CD4-positive, alpha-beta memory T cell (primary cell): ENCODE measurements around the gene MAPKBP1. TPM values are rescaled to one million over a fixed set of nuclear protein-coding genes. Genes with fewer than 3 reads are reported as not detected.

Source experiments
- CTCF ChIA-PET: fragments of 350-600 bp; sonication (Branson Sonifier 250); formaldehyde crosslinking; loops from one replicate; lab custom pipeline; 2021; ENCODE audit warnings: inconsistent platforms; ENCODE audit not compliant: partially characterized antibody; lab: Charles Lee
- POLR2A ChIA-PET: fragments of 350-600 bp; sonication (Branson Sonifier 250); formaldehyde crosslinking; loops from one replicate; lab custom pipeline; 2021; ENCODE audit not compliant: partially characterized antibody; lab: Charles Lee
- DNase-seq, 5 donors: peaks; one replicate each; pipeline versions ENCODE4 v3.0.0 to v3.0.0-alpha.2; 2020 to 2022; ENCODE audit warnings: mixed read lengths in 1 of 5
- H3K27ac ChIP-seq: one replicate; pipeline ENCODE4 v1.7.0; 2013; ENCODE audit warnings: low read depth, low read length
- H3K27me3 ChIP-seq: 2 replicates; pipeline ENCODE4 v1.7.0; 2013; ENCODE audit warnings: mild to moderate bottlenecking, low read length, moderate library complexity; ENCODE audit not compliant: insufficient read depth
- H3K36me3 ChIP-seq: 2 replicates; pipeline ENCODE4 v1.7.0; 2013; ENCODE audit warnings: mild to moderate bottlenecking, low read length, moderate library complexity; ENCODE audit not compliant: insufficient read depth
- H3K4me1 ChIP-seq: 2 replicates; pipeline ENCODE4 v1.7.0; 2013; ENCODE audit warnings: mild to moderate bottlenecking, low read length, moderate library complexity; ENCODE audit not compliant: insufficient read depth
- H3K4me3 ChIP-seq, 2 donors: one replicate each; pipeline ENCODE4 v1.7.0; 2013; ENCODE audit warnings: low read length in 2 of 2, mild to moderate bottlenecking in 1 of 2
- H3K9me3 ChIP-seq, 2 donors: one replicate each; pipeline ENCODE4 v1.7.0; 2013; ENCODE audit warnings: low read length in 2 of 2, control low read depth in 1 of 2; ENCODE audit not compliant: control insufficient read depth in 1 of 2
- H3K27ac Mint-ChIP-seq, 7 donors: one replicate each; pipeline ENCODE4 v1.8.0; 2020 to 2021; ENCODE audit warnings: mixed read lengths in 7 of 7, mild to moderate bottlenecking in 6 of 7, inconsistent platforms in 3 of 7, moderate library complexity in 3 of 7
- H3K27me3 Mint-ChIP-seq, 2 donors: one replicate each; pipeline ENCODE4 v1.8.0; 2020 to 2021; ENCODE audit warnings: mixed read lengths in 2 of 2
- H3K36me3 Mint-ChIP-seq, 2 donors: one replicate each; pipeline ENCODE4 v1.8.0; 2020 to 2021; ENCODE audit warnings: mixed read lengths in 2 of 2, inconsistent platforms in 1 of 2, mild to moderate bottlenecking in 1 of 2
- H3K4me1 Mint-ChIP-seq, 4 donors: one replicate each; pipeline ENCODE4 v1.8.0; 2020 to 2021; ENCODE audit warnings: mixed read lengths in 4 of 4, mild to moderate bottlenecking in 1 of 4
- H3K4me3 Mint-ChIP-seq, 8 donors: one replicate each; pipeline ENCODE4 v1.8.0; 2020 to 2021; ENCODE audit warnings: mixed read lengths in 8 of 8, mild to moderate bottlenecking in 7 of 8, moderate library complexity in 6 of 8, inconsistent platforms in 3 of 8
- H3K9me3 Mint-ChIP-seq, 8 donors: one replicate each; pipeline ENCODE4 v1.8.0; 2020 to 2021; ENCODE audit warnings: mixed read lengths in 8 of 8, mild to moderate bottlenecking in 5 of 8, inconsistent platforms in 3 of 8, moderate library complexity in 1 of 8
- intact Hi-C: fragments of 100-400 bp; cut with micrococcal nuclease; formaldehyde crosslinking; loops from one replicate; pipeline ENCODE4 v1.15.1; 2023
- polyA plus RNA-seq, 2 donors: library from polyadenylated mRNA; unstranded; fragments of 300-500 nt; fragmentation: Illumina TruSeq; gene quantifications; one replicate each; pipeline ENCODE4 v1.2.3, GENCODE V29; 2021
- total RNA-seq, 2 experiments: library from RNA; stranded (reverse); gene quantifications; one replicate each; pipeline ENCODE4 v1.2.3, GENCODE V29; 2021

The MAPKBP1 gene
- total and polyA plus RNA-seq, 4 experiments from 2014 or later = 0.87 to 42.6 (median 21.7) TPM

DNA sequence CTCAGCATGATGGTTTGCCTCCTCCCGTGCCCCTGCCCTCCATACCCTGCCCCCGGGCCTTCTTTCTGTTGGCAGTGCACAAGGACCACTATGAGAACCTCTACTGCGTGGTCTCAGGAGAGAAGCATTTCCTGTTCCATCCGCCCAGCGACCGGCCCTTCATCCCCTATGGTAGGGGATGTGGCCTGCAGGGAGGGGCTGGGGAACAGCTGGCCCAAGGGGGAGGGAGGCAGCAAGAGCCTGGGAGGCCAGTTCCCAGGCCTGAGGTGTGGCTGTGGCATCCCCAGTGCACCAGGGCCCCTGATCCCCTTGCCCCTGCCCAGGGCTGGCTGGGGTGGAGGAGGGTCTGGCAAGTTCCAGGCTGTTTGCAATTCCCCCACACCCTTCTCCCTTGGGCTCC lies 61.8 kb downstream of the MAPKBP1 start:
- intact Hi-C loops = no loop called here
- CTCF ChIA-PET = no interaction called here

DNA sequence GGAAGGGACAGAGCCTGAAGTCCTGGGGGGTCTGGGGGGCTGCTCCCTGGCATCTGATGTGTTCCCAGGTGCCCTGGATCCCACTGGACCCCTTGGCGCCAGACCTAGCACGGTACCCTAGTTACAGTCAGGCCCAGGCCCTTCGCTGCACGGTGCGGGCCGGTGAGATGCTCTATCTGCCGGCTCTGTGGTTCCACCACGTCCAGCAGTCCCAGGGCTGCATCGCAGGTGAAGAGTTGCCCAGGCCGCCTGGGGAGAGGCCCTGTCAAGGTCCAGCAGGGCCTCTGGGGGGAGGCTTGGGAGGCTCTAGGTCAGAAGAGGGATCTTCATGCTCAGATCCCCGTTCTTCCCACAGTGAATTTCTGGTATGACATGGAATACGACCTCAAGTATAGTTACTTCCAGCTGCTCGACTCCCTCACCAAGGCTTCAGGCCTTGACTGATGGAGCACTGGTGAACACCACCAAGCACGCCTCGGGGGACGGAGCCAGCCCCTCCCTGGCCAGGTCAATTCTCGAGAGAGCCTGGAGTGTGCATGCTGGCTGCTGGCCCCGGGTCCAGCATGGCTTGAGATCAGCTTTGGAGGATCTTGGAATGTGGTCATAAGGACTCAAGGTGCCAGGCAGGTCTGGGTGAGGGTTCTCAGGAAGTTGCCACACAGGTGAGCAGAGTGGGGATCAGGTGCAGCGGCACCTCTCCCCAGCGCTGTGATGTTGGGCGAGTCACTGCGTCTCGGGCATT lies 62.6 kb downstream of the MAPKBP1 start:
- Histone ChIP-seq H3K4me3 (no peak overlapping the region), H3K9me3 (no peaks in the 10 kb centered on the region), H3K27me3 (no peaks in the 10 kb centered on the region), H3K27ac (no peak overlapping the region), H3K4me1 (peaks cover 13% of the 10 kb centered on the region), H3K36me3 (peaks cover 5% of the 10 kb centered on the region)
- ChIA-PET CTCF (interaction anchor here (1.2 kb wide), 1 partner anchor 68 kb away, joined by 5 read pairs; no protein-coding TSS in a partner anchor), POLR2A (no interaction called here)
- H3K27ac Mint-ChIP-seq = peak overlapping the region in 1 of 7 donors; percentile 29
- peaks cover 5 to 36% of the 10 kb centered on the region in 2 donors for H3K36me3 Mint-ChIP-seq
- H3K27me3 Mint-ChIP-seq = no peaks in the 10 kb centered on the region
- H3K9me3 Mint-ChIP-seq = no peaks in the 10 kb centered on the region
- peaks cover 16 to 35% (median 24%) of the 10 kb centered on the region in 4 donors for H3K4me1 Mint-ChIP-seq
- no peak for DNase-seq
- no peak overlapping the region for H3K4me3 Mint-ChIP-seq
- intact Hi-C loops = no loop called here

More for the DNA sequence above, 61.8 kb downstream of the MAPKBP1 start:
- POLR2A ChIA-PET = no interaction called here
- no peaks in the 10 kb centered on the region for H3K27me3 ChIP-seq
- H3K27ac ChIP-seq = no peak overlapping the region
- H3K4me3 Mint-ChIP-seq = no peak overlapping the region
- H3K4me1 ChIP-seq = peaks cover 21% of the 10 kb centered on the region
- H3K36me3 ChIP-seq = no peaks in the 10 kb centered on the region
- H3K27ac Mint-ChIP-seq = no peak overlapping the region
- peaks cover 22 to 43% (median 31%) of the 10 kb centered on the region in 4 donors for H3K4me1 Mint-ChIP-seq
- peak in 1 of 5 donors; percentile 7 for DNase-seq
- no peaks in the 10 kb centered on the region for H3K9me3 ChIP-seq
- peaks cover 5 to 35% of the 10 kb centered on the region in 2 donors for H3K36me3 Mint-ChIP-seq
- H3K9me3 Mint-ChIP-seq = no peaks in the 10 kb centered on the region
- no peak overlapping the region for H3K4me3 ChIP-seq
- H3K27me3 Mint-ChIP-seq = no peaks in the 10 kb centered on the region

DNA sequence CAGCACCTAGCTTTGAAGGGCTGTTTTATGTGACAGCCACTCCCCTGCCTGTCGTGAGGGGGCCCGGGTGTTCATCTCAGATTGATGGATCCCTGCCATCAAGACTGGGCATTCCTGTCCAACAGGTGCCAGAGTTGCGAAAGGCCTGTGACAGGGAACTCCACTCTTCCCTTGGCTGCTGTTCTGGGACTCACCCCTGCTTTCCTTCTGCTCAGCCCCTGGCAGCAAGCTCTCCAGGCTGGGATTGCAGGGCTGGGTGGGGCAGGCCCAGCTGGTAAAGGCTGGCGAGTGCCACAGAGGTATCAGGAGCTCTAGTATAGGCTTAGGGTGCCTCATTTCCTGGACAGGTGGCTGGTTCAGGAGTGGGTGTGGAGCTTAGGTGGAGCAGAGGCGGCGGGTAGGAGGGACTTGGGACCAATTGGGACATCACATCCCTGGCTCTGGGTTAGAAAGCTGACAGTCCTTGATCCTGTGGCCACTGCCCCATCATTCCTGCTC lies 64.2 kb downstream of the MAPKBP1 start, which contains the start of gene PLA2G4B:
Gene PLA2G4B (plus strand): TSS at position 448 of the 498 bp plus-strand sequence. CDS start 67 bp downstream, outside the sequence.
- Histone ChIP-seq H3K36me3 (peaks cover 7% of the 10 kb centered on the region), H3K9me3 (no peaks in the 10 kb centered on the region), H3K4me3 (no peak within 1 kb of the TSS), H3K27me3 (no peaks in the 10 kb centered on the region), H3K4me1 (no peaks in the 10 kb centered on the region), H3K27ac (no peak within 1 kb of the TSS)
- intact Hi-C loops = no loop called here
- Mint-ChIP-seq H3K36me3 (peaks cover 5 to 27% of the 10 kb centered on the region in 2 donors), H3K9me3 (no peaks in the 10 kb centered on the region), H3K4me3 (no peak within 1 kb of the TSS), H3K4me1 (peaks cover 3 to 20% (median 12%) of the 10 kb centered on the region in 4 donors), H3K27me3 (no peaks in the 10 kb centered on the region), H3K27ac (peak within 1 kb of the TSS in 3 of 7 donors; percentile 36 to 62 (median 47))
- no peak for DNase-seq
- CTCF ChIA-PET = interaction anchor here (1.2 kb wide), 1 partner anchor 66 kb away, joined by 5 read pairs; no protein-coding TSS in a partner anchor
- POLR2A ChIA-PET = interaction anchor here (1.0 kb wide), 1 partner anchor 64 kb away, joined by 3 read pairs; the partner anchor contains the start of gene MAPKBP1

DNA sequence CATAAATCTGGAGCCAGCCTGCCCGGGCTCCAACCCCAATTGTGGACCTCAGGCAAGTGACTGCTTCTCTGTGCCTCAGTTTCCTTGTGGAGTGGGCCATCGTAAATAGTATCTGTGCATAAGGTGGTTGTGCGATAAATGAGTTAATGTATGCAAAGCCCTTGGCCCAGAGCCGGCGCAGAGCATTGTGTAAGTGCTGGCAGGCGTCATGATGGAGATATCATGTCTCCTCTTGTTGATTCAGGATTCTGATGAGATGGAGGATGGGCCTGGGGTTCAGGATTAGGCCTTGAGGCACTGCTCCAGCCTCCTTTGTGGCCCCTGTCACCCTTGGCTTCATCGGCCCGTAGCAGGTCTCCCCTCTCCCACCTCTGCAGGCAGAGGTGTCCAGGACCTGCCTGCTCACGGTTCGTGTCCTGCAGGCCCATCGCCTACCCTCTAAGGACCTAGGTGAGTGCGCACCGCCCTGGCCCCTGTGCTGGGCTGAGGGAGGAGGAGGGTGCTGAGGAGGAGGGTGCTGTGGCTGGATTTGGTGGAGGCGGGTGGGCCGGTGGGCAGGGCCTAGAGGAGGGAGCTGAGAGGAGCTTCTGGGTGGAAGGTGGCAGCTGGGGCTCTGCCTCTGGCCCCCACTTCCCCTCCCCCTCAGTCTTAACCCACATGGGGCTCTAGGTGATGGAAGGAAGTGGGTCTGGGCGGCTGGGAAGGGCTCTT lies 65.7 kb downstream of the MAPKBP1 start:
- Mint-ChIP-seq H3K36me3 (peaks cover 0 to 26% of the 10 kb centered on the region in 2 donors), H3K27ac (peak overlapping the region in 1 of 7 donors; percentile 47)
- POLR2A ChIA-PET = no interaction called here

DNA sequence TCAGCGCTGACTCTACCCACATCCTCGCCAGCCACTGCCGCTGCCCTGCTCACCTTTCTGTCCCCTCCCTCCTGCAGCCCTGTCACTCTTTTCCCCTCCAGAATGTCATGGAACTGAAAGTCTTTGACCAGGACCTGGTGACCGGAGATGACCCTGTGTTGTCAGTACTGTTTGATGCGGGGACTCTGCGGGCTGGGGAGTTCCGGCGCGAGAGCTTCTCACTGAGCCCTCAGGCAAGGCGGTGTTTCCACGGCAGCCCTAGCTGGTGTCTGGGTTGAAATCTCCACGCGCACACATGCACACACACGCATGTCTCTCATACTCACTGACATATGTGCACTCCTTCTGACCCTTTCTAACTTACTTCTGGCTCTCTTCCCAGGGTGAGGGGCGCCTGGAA lies 66.4 kb downstream of the MAPKBP1 start:
- Histone ChIP-seq H3K27me3 (no peaks in the 10 kb centered on the region), H3K27ac (no peak overlapping the region), H3K4me1 (no peaks in the 10 kb centered on the region), H3K4me3 (no peak overlapping the region), H3K36me3 (peaks cover 16% of the 10 kb centered on the region), H3K9me3 (no peaks in the 10 kb centered on the region)
- Mint-ChIP-seq H3K27me3 (no peaks in the 10 kb centered on the region), H3K9me3 (no peaks in the 10 kb centered on the region), H3K4me3 (no peak overlapping the region), H3K36me3 (peaks cover 0 to 27% of the 10 kb centered on the region in 2 donors), H3K27ac (no peak overlapping the region), H3K4me1 (peaks cover 0 to 5% (median 2%) of the 10 kb centered on the region in 4 donors)
- POLR2A ChIA-PET = no interaction called here
- DNase-seq = no peak
- intact Hi-C loops = no loop called here
- CTCF ChIA-PET = no interaction called here

More for the DNA sequence above, 65.7 kb downstream of the MAPKBP1 start:
- CTCF ChIA-PET = no interaction called here
- H3K4me1 Mint-ChIP-seq = peaks cover 0 to 6% (median 2%) of the 10 kb centered on the region in 4 donors
- no peaks in the 10 kb centered on the region for H3K4me1 ChIP-seq
- no peaks in the 10 kb centered on the region for H3K9me3 ChIP-seq
- no peak overlapping the region for H3K4me3 ChIP-seq
- no peak overlapping the region for H3K4me3 Mint-ChIP-seq
- peaks cover 13% of the 10 kb centered on the region for H3K36me3 ChIP-seq
- no peak overlapping the region for H3K27ac ChIP-seq
- DNase-seq = no peak
- no peaks in the 10 kb centered on the region for H3K27me3 Mint-ChIP-seq
- intact Hi-C loops = no loop called here
- no peaks in the 10 kb centered on the region for H3K9me3 Mint-ChIP-seq
- H3K27me3 ChIP-seq = no peaks in the 10 kb centered on the region

DNA sequence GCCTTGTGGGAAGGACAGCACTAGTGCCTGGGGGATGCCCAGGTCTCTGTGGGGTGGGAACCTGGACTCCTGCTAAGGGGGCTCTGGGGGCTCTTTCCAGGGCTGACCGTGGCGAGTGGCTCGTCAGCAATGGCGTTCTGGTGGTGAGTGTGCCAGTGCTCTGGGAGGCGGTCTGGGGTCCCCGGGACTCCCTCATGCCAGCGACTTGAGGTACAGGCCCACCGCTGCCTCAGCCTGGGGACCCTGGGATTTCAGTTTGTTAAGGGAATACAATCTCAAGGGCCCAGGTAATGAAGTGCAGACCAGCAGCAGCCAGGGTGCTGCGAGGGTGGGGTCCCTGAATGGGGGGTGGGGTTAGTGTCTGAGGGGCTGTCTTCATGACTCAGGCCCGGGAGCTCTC lies 66.8 kb downstream of the MAPKBP1 start:
- Histone ChIP-seq H3K27me3 (no peaks in the 10 kb centered on the region), H3K4me3 (no peak overlapping the region), H3K9me3 (no peaks in the 10 kb centered on the region), H3K4me1 (no peaks in the 10 kb centered on the region), H3K27ac (no peak overlapping the region), H3K36me3 (peaks cover 16% of the 10 kb centered on the region)
- no peaks in the 10 kb centered on the region for H3K9me3 Mint-ChIP-seq
- peaks cover 0 to 5% (median under 1%) of the 10 kb centered on the region in 4 donors for H3K4me1 Mint-ChIP-seq
- H3K27me3 Mint-ChIP-seq = no peaks in the 10 kb centered on the region
- CTCF ChIA-PET = no interaction called here
- intact Hi-C loops = no loop called here
- POLR2A ChIA-PET = no interaction called here
- no peak for DNase-seq
- H3K36me3 Mint-ChIP-seq = peaks cover 0 to 28% of the 10 kb centered on the region in 2 donors
- no peak overlapping the region for H3K4me3 Mint-ChIP-seq
- H3K27ac Mint-ChIP-seq = peak overlapping the region in 1 of 7 donors; percentile 47

DNA sequence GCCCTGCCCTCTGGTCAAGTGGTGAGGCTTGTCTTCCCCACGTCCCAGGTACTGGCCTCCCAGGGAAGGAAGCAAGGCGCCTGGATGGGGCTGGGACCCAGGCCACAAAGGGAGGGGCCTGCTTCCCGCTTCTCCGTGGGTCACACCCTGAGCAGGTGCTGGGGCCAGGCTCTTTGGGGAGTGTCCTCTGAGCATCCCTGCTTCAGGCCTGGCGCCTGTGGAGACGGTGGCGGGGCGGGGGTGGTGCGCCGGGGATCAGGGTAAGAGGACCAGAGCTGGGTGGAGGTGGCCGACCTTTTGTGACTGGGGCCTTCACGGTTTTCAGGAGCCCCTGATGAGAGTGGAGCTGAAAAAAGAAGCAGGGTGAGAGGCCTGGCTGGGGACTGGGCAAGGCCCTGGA lies 67.9 kb downstream of the MAPKBP1 start:
- H3K4me3 Mint-ChIP-seq = no peak overlapping the region
- H3K36me3 ChIP-seq = peaks cover 16% of the 10 kb centered on the region
- no peaks in the 10 kb centered on the region for H3K4me1 ChIP-seq
- no peaks in the 10 kb centered on the region for H3K9me3 ChIP-seq
- H3K27ac ChIP-seq = no peak overlapping the region
- ChIA-PET POLR2A (interaction anchor here (1.2 kb wide), 1 partner anchor 10 kb away, joined by 3 read pairs; no protein-coding TSS in a partner anchor), CTCF (no interaction called here)
- H3K27me3 Mint-ChIP-seq = no peaks in the 10 kb centered on the region
- peaks cover 0 to 2% (median 0%) of the 10 kb centered on the region in 4 donors for H3K4me1 Mint-ChIP-seq
- DNase-seq = no peak
- intact Hi-C loops = no loop called here
- H3K27ac Mint-ChIP-seq = no peak overlapping the region
- peaks cover 0 to 32% of the 10 kb centered on the region in 2 donors for H3K36me3 Mint-ChIP-seq
- no peaks in the 10 kb centered on the region for H3K27me3 ChIP-seq
- no peak overlapping the region for H3K4me3 ChIP-seq
- H3K9me3 Mint-ChIP-seq = no peaks in the 10 kb centered on the region
